Epithelial cell of esophagus (primary cell): ENCODE measurements around the gene FAM32A.

Source experiments
- DNase-seq: peaks from one replicate; pipeline ENCODE4 v3.0.0; 2010; ENCODE audit warnings: low read depth
- H3K4me3 ChIP-seq: 2 replicates; pipeline ENCODE4 v1.5.1; 2011; ENCODE audit warnings: mild to moderate bottlenecking, low read length, control low read depth
- CTCF ChIP-seq: IDR thresholded peaks from 2 replicates; pipeline ENCODE4 v1.5.1; 2011; ENCODE audit warnings: low read depth, mild to moderate bottlenecking, low read length, control low read depth, inconsistent platforms; ENCODE audit not compliant: insufficient read depth; ENCODE audit errors: missing control alignments

Gene FAM32A

DNA sequence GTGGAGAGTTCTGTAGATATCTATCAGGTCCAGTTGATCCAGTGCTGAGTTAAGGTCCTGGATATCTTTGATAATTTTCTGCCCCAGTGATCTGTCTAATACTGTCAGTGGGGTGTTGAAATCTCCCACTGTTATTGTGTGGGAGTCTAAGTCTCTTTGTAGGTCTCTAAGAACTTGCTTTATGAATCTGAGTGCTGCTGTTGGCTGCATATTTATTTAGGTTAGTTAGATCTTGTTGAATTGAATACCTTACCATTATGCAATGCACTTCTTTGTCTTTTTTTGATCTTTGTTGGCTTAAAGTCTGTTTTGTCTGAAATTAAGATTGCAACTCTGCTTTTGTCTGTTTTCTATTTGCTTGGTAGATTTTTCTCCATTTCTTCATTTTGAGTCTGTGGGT, 27.9 kb downstream of the FAM32A start:
- TF ChIP-seq CTCF = no peak
- DNase-seq = no peak
- no peak overlapping the region for H3K4me3 ChIP-seq

GRCh38 chr19:16216744-16217670, 31.8 kb downstream of the FAM32A start:
- no peak for TF ChIP-seq CTCF
- H3K4me3 ChIP-seq = no peak overlapping the region
- no peak for DNase-seq

- TF ChIP-seq CTCF = no peak
- no peak overlapping the region for H3K4me3 ChIP-seq
- no peak for DNase-seq
These were observed 32.7 kb downstream of the FAM32A start for GRCh38 chr19:16217716-16218451.

- no peak for DNase-seq
- no peak for TF ChIP-seq CTCF
- no peak overlapping the region for H3K4me3 ChIP-seq
These were observed 33.6 kb downstream of the FAM32A start for GRCh38 chr19:16218851-16219250.

DNA sequence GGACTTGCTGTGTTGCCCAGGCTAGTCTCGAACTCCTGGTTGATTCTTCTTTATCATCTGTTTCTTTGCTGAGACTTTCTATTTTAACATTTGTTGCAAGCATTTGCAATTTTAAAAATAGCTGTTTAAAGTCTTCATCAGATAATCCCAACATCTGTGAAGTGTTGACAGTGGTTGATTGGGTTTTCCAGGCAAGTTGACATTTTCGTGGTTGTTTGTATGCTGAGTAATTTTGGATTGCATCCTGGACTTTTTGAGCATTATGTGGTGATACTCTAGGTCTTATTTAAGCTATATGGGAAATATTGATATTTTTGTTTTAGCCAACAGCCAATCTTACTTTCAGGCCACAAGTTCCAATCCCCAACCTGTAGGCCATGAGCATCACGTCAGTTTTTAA, 37.6 kb downstream of the FAM32A start:
- TF ChIP-seq CTCF = no peak
- H3K4me3 ChIP-seq = no peak overlapping the region
- no peak for DNase-seq

DNA sequence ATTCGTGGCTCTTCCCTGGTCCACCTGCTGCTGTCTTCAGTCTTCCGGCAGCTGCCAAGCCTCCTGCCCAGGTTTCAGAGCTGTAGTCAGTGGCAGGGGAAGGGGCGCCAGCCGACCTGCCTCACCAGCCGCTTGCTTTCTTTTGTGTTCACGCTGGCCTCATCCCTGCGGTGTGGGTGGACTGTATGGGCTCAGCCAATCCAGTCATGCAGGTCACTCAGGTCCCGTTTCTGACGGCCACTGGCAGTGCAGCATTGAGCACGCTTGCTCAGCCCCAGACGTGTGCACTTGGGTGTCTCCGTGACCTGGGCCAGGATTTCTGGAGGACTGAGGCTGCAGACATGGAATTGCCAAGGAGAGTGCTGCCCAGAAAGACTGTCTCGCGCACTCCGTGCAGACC, 38.5 kb downstream of the FAM32A start:
- DNase-seq = no peak
- H3K4me3 ChIP-seq = no peak overlapping the region
- TF ChIP-seq CTCF = no peak
